Cardiac muscle cell (in vitro differentiated cells and primary cell): Measurements from ENCODE around the gene MRPL51. TPM values are rescaled to one million over a fixed set of nuclear protein-coding genes. Genes with fewer than 3 reads are reported as not detected.
"Not testable (repeated sequence)": the region's sequence is repeated elsewhere in the genome, so short reads cannot be mapped to it uniquely, and the experiment has no call there.

ENCODE experiments used
- DNase-seq, 2 donors: peaks; one replicate each; pipeline versions ENCODE4 v3.0.0 to v3.0.0-alpha.2; 2010 to 2017; ENCODE audit warnings: low read depth in 1 of 2, low spot score in 1 of 2
- H3K27ac ChIP-seq: fragments of 200-600 bp; sonication (generic); 2 replicates; pipeline ENCODE4 v1.5.1; 2016
- H3K27me3 ChIP-seq: fragments of 200-600 bp; sonication (generic); 2 replicates; pipeline ENCODE4 v1.6.0; 2016; ENCODE audit warnings: control low read depth
- H3K36me3 ChIP-seq: fragments of 200-600 bp; sonication (generic); 2 replicates; pipeline ENCODE4 v1.5.1; 2016; ENCODE audit warnings: control low read depth
- H3K4me1 ChIP-seq: fragments of 200-600 bp; sonication (generic); 2 replicates; pipeline ENCODE4 v1.8.1; 2017; ENCODE audit warnings: low read depth, mild to moderate bottlenecking, mixed run types
- H3K4me3 ChIP-seq: fragments of 200-600 bp; sonication (generic); 2 replicates; pipeline ENCODE4 v1.5.1; 2016; ENCODE audit warnings: mild to moderate bottlenecking
- H3K9me3 ChIP-seq: fragments of 200-600 bp; sonication (generic); 2 replicates; pipeline ENCODE4 v1.5.1; 2017; ENCODE audit warnings: low read depth, mild to moderate bottlenecking, control low read depth
- polyA plus RNA-seq: library from polyadenylated mRNA; unstranded; fragments of >200 nt; fragmentation: Nextera tagmentation; extraction: Ambion mirVana; gene quantifications from 2 replicates; pipeline ENCODE4 v1.2.1, GENCODE V29; 2016
- total RNA-seq: library from RNA; depleted of rRNA; stranded (reverse); fragments of >200 nt; gene quantifications from 2 replicates; pipeline ENCODE4 v1.2.3, GENCODE V29; 2016
- TF ChIP-seq, protein P1 (sequence below): IDR thresholded peaks from 2 replicates; pipeline ENCODE4 v1.5.1; 2012; ENCODE audit warnings: low read depth, mild to moderate bottlenecking, low read length

The MRPL51 gene
- total and polyA plus RNA-seq, 2 experiments from 2014 or later, result 75.1 to 279 TPM

GRCh38 chr12:6539314-6539682 lies 46.2 kb upstream of the MRPL51 start:
- Histone ChIP-seq H3K27me3 (no peaks in the 10 kb centered on the region), H3K9me3 (no peaks in the 10 kb centered on the region), H3K36me3 (peaks cover 26% of the 10 kb centered on the region), H3K27ac (peak overlapping the region; percentile 54), H3K4me1 (peaks cover 20% of the 10 kb centered on the region), H3K4me3 (no peak overlapping the region)
- no peak for DNase-seq
- TF ChIP-seq, protein P1, sequence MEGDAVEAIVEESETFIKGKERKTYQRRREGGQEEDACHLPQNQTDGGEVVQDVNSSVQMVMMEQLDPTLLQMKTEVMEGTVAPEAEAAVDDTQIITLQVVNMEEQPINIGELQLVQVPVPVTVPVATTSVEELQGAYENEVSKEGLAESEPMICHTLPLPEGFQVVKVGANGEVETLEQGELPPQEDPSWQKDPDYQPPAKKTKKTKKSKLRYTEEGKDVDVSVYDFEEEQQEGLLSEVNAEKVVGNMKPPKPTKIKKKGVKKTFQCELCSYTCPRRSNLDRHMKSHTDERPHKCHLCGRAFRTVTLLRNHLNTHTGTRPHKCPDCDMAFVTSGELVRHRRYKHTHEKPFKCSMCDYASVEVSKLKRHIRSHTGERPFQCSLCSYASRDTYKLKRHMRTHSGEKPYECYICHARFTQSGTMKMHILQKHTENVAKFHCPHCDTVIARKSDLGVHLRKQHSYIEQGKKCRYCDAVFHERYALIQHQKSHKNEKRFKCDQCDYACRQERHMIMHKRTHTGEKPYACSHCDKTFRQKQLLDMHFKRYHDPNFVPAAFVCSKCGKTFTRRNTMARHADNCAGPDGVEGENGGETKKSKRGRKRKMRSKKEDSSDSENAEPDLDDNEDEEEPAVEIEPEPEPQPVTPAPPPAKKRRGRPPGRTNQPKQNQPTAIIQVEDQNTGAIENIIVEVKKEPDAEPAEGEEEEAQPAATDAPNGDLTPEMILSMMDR, result no peak

DNA sequence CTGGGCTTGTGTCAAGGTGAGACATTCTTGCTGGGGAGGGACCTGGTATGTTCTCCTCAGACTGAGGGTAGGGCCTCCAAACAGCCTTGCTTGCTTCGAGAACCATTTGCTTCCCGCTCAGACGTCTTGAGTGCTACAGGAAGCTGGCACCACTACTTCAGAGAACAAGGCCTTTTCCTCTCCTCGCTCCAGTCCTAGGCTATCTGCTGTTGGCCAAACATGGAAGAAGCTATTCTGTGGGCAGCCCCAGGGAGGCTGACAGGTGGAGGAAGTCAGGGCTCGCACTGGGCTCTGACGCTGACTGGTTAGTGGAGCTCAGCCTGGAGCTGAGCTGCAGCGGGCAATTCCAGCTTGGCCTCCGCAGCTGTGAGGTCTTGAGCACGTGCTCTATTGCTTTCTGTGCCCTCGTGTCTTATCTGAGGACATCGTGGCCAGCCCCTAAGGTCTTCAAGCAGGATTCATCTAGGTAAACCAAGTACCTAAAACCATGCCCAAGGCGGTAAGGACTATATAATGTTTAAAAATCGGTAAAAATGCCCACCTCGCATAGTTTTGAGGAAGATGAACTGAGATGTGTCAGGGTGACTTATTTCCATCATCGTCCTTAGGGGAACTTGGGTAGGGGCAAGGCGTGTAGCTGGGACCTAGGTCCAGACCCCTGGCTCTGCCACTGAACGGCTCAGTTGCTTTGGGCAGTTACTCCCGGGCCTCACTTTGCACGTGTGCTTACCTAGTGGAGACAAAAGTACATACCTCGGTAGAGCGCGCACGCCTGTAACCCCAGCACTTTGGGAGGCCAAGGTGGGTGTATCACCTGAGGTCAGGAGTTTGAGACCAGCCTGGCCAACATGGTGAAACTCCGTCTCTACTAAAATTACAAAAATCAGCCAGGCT lies 45.6 kb upstream of the MRPL51 start:
- Histone ChIP-seq H3K4me1 (peaks cover 20% of the 10 kb centered on the region), H3K27me3 (no peaks in the 10 kb centered on the region), H3K27ac (peak overlapping the region; percentile 40), H3K4me3 (no peak overlapping the region), H3K9me3 (no peaks in the 10 kb centered on the region), H3K36me3 (peaks cover 26% of the 10 kb centered on the region)
- DNase-seq, result peak in 1 of 2 donors; percentile 48
- TF ChIP-seq, protein P1, result no peak

DNA sequence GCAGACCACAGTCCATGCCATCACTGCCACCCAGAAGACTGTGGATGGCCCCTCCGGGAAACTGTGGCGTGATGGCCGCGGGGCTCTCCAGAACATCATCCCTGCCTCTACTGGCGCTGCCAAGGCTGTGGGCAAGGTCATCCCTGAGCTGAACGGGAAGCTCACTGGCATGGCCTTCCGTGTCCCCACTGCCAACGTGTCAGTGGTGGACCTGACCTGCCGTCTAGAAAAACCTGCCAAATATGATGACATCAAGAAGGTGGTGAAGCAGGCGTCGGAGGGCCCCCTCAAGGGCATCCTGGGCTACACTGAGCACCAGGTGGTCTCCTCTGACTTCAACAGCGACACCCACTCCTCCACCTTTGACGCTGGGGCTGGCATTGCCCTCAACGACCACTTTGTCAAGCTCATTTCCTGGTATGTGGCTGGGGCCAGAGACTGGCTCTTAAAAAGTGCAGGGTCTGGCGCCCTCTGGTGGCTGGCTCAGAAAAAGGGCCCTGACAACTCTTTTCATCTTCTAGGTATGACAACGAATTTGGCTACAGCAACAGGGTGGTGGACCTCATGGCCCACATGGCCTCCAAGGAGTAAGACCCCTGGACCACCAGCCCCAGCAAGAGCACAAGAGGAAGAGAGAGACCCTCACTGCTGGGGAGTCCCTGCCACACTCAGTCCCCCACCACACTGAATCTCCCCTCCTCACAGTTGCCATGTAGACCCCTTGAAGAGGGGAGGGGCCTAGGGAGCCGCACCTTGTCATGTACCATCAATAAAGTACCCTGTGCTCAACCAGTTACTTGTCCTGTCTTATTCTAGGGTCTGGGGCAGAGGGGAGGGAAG lies 44.7 kb upstream of the MRPL51 start:
- TF ChIP-seq, protein P1, result peak; percentile 76
- Histone ChIP-seq H3K4me1 (peaks cover 18% of the 10 kb centered on the region), H3K27ac (peak overlapping the region; percentile 40), H3K36me3 (peaks cover 26% of the 10 kb centered on the region)
- H3K27me3 ChIP-seq, H3K4me3 ChIP-seq, H3K9me3 ChIP-seq: not testable (repeated sequence)
- DNase-seq, result peak; percentile 84 to 89

GRCh38 chr12:6536894-6537579 lies 44.0 kb upstream of the MRPL51 start:
- peak overlapping the region; percentile 84 for H3K27ac ChIP-seq
- DNase-seq, result no peak

More at GRCh38 chr12:6536894-6537579, 44.0 kb upstream of the MRPL51 start:
- Histone ChIP-seq H3K4me1 (peaks cover 24% of the 10 kb centered on the region), H3K4me3 (no peak overlapping the region), H3K9me3 (no peaks in the 10 kb centered on the region), H3K36me3 (peaks cover 26% of the 10 kb centered on the region), H3K27me3 (no peaks in the 10 kb centered on the region)
- TF ChIP-seq, protein P1, result no peak
